Pulmonary artery endothelial cell (primary cell): Measurements from ENCODE around the gene TMEM250. TPM values are rescaled to one million over a fixed set of nuclear protein-coding genes. Genes with fewer than 3 reads are reported as not detected.

Source experiments
- DNase-seq: peaks from one replicate; pipeline ENCODE4 v3.0.0-alpha.2; 2011; ENCODE audit warnings: low read depth, low spot score
- total RNA-seq: library from RNA; depleted of rRNA; stranded (reverse); fragments of >200 nt; gene quantifications from 2 replicates; pipeline ENCODE4 v1.2.3, GENCODE V29; 2014

The TMEM250 gene
- total RNA-seq, 1 donor from 2014 or later, result 72.3 TPM

DNA sequence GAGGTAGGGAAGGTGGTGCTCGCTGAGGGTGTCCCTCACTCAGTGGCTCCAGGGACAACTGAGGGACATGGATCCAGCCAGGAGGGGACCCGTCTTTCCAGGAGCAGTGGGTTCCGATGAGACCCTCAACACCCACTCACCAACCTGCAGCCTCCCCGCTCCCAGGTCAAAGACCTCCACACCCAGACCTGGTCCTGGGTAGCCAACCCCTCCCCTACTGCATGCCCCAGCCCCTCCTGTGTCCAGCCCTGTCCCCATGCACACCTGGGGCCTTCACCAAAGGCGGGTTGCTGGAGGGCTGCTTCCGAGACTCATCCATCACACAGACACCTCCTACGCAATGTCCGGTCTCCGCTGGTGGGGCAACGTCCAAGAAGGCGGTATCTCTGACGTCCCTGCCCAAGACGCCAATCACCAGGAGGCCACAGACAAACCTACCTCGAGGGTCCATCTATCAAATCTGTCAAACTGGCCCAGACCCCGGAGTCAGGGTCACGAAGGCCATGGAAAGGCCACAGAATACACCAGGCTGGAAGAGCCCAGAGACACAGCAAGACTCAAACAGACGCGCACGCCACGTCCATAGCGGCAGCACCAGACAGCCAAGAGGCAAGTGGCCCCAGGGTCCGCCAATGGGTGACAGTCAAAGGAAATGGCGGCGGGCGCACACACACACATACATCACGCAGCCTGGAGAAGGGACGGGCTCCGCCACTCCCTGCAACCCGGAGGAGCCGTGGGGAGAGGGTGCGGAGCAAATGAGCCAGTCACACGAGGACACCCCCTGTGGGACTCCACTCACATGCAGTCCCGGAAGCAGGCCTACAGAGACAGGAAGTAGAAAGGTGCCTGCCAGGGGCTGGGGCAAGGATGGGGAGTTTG, 34.4 kb downstream of the TMEM250 start:
- DNase-seq, result no peak

DNA sequence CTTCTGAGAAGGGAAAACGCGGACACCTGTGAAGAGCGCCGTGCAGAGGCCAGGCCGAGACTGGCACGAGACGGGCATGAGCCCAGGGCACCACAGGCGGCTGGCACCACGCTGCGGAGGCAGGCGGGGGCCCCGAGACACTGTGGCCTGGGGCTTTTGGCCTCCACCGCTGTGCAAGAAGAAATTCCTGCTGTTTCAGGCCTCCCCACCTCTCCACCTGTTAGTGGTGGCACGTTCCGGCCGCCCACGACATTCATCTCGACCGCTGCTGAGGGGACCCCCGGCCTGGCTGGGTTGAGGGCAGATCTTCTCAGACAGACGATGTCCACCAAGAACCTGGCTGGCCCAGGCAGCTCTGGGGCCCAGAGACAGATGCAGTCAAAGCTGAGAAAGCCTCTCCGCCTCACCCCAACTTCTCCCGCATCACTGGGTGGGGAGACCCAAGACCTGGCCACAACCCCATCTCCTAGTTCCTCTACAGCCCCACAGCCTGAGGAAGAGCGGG, 35.1 kb downstream of the TMEM250 start:
- DNase-seq, result no peak

DNA sequence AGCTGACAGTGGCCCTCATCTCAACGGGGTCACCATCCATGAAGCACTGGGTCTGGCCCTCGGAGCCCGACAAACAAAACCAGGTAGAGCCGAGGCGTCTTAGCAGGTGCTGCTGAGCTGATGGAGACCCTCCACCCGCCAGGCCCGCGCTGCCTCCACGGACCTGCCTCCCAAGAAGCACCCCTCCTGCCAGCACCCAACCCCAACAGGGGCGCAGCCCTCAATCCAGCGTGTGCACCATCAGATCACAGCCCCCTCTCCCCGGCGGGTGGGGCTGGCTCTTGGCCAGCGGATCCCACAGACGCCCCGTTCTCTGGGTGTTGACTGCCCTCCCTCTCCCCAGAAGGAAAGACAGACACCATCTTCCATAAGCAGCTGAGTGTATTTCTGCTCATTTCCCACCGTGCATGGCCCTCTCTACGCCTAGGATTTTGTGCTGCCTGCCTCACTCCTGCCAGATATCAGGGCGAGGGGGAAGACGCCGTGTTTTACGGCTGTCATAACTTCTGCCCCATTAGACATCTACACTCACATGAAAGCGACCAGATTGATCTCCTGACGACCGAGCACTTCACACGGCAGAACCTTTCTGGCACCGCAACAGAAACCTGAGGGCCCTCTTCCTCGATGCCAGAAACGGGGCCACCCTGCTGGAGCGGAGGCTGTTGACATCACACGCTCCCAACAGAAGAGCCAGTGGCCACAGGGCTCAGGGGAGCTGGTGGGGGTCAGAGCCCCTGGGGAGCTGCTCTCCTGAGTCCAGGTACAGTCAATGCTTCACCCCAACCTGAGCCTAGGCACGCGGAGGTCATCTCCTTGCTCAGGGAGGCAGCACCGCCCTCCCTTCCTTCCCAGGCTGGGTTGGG, 35.9 kb downstream of the TMEM250 start:
- DNase-seq, result no peak

DNA sequence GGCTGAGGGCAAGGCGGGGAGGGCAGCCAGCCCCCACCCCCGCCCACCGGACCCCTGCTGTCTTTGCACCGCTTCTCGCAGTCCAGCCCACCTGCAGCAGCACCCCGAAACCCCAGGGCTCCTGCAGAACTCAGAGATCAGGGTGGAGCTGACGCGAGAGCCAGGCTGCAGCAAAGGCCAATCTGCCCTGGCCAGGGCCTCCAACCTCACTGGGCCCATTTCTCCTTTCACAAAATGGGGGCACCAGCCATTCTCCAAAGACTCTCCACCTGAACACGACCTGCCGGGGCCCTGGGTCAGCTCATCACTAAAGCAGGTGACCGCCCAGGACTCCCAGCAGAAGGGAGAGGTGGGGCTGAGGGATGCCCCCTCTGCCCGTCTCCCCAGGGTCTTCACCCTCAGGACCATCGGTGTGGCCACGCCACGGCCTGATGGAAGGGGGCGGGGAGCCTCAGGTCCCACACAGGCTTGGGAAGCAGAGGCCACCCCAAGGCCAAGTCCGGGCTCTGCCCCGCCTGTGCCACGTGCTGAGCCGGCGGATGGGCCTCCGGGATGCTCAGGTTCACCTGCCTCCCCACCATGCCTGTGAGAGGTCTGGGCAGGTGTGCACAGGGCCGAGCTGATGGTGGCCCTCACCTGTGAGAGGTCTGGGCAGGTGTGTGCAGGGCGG, 36.7 kb downstream of the TMEM250 start:
- no peak for DNase-seq

DNA sequence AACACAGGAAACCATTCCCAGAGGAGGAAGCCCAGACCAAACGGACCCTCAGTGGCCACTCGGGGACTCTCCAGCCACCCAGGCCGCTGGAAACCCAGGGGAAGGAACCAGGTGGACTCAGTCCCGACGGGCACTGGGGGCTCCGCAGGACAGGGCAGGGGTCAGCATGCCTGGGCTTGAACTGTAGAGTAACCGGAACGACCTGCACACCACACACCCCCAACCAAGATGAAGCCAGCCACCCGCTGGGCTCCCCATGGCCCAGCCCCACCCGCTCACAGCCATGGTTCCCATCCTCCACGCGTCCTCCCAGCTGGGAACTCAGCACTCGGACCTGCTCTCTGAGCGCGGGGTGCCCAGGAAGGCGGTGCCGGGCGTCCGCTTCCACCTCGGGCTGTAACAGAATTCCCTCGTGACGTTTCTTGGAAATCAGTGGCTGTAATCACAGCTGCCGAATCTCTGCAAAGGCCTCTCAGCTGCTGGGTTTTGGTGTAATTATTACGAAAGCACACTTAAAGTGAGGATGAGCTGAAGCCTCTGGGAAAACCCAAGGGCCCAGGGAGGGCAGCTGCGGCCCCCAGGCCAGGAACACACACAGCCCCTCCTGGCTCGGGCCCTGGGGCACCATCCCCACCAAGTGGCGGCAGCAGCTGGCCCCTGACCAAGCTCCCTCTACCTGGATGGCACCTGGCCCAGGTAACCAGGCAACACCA, 37.4 kb downstream of the TMEM250 start:
- no peak for DNase-seq

DNA sequence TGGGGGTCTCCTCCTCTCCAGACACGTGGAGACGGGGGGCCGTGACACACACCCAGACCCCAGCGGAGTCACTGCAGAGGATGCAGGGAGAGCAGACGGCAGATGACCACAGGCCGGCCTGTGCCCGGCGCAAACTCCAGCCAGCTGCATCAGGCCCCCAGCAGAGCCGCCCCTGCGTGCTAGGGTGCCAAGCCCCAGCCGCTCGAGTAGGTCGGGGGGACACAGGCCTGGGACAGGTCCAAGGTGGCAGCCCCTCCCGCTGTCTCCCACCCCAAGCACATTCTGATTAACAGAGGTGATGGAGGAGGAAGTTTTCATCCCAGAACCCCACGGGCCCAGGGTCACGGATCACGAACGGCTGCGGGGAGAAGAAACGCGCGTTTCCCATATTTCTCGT, 38.0 kb downstream of the TMEM250 start:
- DNase-seq, result no peak

DNA sequence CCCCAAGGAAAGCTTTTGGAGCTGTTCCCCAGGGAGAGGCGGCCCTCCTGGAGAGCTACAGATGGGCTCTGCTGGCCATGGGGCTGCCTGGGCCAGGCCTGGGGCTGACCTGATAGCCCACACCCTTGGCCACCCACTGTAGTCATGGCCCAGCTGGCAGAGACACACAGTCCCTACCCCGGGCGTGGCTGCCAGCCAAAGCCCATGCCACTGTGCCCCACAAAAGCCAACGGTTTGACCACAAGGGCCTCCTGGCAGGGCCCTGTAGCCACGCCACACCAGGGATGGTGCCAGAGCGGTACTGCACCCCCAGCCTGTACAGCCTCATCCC, 38.8 kb downstream of the TMEM250 start:
- no peak for DNase-seq

DNA sequence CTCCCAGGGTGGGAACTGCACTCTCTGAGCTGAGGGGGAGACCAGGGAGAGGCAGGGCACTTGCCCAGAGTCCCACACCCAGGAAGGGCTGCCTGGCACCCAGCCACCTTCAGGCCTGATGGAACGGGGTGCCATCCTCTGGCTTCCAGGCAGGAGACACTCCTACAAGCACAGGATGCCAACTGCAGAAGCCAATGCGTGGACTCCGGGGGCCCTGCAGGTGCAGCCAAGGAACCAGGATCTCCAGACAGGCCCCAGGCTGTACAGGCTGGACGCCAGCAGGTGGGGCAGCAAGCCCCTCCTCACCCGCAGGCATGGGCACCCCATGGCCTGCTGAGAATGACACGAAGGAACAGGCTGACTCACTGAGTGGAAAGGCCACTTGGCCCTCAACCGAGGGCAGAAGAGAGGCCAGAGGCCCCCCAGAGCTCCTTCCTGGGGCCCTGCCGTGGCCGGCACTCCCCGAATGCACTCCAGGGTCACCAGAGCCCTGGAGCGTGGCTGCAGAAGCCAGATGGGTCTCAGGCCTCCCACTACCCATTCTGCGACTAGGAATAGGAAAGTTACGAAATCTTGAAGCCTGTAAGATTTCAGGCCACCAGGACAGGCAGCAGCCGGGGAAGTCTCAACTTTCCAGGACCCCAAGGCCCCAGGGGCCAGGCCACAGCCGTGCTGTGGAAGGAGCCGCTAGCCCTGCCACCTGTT, 39.3 kb downstream of the TMEM250 start:
- no peak for DNase-seq

DNA sequence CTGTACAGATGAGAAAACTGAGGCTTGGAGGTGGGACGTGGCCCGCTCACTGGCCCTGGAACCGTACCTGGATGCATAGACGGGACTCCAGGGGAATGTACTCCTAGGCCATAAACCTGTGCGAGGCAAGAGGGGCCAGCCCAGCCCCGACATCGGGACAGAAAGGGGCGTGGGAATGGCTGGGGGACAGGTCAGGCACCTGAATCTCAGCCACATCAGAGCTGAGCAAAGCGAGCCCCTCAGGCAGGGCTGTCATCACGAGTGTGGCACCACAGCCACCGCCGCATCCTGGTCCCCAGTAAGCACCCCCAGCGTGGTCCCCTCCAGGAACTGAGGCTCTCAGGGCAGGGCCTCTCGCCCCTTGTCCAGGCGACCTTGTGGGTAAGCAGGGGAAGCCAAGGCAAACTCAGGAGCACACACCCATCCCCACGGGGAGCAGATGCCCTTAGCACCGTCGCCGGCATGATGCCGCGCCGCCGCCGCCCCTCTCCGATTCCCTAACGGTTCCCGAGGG, 40.1 kb downstream of the TMEM250 start:
- DNase-seq, result no peak

DNA sequence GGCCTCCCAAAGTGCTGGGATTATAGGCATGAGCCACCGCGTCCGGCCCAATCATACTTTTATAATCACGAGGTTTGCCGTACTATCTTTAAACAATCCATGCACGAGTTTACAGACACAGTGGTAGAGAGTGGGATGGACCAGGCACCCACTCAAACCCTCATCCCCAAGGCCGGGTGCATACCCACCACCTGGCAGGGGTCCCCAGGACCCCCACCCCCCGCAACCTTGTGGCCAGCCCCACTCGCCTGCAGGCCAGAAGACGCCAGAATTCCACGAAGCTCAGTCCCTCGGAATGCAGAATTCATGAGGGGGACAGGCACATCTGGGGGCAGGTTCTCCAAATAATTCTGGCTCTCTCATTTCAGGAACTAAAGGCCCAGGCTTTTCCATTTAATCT, 40.7 kb downstream of the TMEM250 start:
- no peak for DNase-seq

DNA sequence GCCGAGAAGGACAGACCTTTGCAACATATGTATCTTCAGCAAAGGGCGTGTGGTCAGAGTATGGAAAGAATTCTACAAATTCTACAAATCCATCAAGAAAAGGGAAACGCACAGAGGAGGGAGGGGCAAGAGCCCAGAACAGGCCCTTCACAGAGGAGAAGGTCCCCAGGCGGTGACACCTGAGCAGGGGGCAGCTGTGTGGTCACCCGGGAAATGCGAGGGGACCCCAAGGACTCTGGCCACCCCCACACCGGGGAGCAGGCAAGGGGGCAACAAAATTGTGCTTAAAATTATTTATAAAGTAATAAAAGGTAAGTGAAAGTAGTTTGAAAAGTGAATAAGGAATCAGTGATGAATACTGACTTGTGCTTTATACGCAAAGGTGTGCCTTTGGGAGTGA, 41.2 kb downstream of the TMEM250 start:
- DNase-seq, result no peak

DNA sequence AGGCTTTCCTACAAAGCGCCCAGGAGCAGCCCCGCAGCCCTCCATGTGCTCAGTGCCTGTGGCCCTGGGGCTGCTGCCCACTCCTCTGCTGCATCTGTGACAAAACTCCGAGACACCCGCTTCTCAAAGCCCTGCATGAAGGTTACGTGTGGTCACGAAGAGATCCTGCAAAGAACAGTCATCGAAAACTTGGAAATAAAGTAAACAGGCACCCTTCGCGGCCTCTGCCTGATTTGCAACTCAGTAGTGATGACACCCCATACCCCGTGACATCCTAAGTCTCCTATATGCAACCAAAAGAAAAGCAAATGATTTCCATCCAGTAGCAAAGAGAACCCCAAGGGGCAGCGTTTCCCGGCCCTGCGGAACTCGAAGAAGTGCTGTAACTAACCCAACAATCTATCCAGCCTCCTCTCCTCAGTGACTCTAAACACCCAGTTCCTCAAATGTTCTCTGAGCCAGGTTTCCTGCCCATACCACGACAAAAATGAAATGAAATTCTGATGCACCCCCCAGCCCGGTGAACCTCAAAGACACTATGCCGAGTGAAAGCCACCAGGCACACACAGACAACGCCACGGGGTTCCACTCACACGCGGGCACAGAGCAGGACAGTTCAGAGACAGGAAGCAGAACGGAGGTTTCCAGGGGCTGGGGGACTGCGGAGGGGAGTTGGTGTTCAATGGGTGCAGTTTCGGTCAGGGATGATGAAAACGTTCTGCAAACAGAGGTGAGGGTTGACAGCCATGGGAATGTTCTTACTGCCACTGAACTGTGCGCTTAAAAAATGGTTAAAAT, 42.6 kb downstream of the TMEM250 start:
- DNase-seq, result no peak

DNA sequence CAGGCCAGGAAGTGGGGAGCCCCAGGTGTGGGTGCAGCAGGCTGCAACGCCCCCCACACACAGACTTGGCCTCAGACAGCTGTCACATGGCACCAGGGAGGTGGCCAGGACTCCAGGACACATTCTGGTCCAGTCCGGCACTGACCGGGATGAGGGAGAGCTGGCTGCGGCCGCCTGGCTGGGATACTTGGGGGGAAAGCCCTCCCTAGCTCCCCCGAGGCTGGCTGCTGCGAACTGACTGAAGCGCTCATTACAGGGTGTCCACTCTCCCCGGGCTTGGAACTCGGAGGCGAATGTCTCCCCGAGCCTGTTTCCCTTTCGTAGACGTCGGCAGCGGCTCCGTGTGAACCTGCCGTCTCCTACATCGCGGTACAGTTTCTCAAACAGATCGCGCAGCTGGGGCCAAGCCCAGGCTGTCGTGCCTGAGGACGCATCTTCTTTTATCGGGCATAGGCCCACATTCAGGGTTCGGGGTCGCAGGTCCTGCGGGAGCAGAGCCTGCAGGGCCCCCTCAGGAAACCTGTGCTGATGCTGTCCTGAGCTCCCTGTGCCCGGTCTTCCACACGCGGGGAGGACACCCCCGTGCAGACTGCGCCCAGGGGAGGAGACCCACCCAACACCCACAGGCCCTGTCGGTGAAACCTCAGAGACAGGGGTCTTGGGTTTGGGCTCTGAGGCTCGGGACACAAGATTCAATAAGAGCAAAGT, 43.4 kb downstream of the TMEM250 start:
- no peak for DNase-seq

DNA sequence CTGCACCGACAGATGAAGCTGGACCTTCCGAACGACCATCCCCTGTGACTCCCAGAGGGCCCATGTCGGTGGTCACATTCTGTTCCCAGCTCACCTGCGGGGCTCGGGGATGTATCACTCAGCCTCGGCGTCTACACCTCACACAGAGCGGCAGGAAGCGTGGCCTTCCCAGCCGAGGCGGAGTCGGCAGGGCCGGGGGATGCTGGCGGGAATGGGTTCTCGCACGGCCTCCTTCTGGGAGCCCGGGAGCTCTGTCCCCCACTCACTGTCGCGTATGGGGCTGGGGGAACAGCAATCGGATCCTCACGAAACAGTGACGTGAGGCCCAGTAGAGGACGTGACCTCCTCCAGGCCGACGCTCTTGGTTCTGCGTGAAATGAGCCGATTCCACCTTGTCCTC, 44.0 kb downstream of the TMEM250 start:
- DNase-seq, result no peak

Other genes starting within 250 kb of the TMEM250 start
- gene CAMSAP1, start 211.3 kb downstream of the TMEM250 start, total RNA-seq, result 18.6 and 20.5 TPM in 2 replicates
- gene UBAC1, start 157.5 kb downstream of the TMEM250 start, total RNA-seq, result 37.7 and 38.5 TPM in 2 replicates
- 20.7 and 25.5 TPM in 2 replicates for gene NACC2, start 23.6 kb downstream of the TMEM250 start, total RNA-seq
- gene LHX3, start 86.3 kb upstream of the TMEM250 start, total RNA-seq, result not detected in 2 replicates
- gene QSOX2, start 126.9 kb upstream of the TMEM250 start, total RNA-seq, result 12.4 and 15.4 TPM in 2 replicates
- not detected in 2 replicates for gene CCDC187, start 185.2 kb upstream of the TMEM250 start, total RNA-seq
- 24.1 and 32.1 TPM in 2 replicates for gene GPSM1, start 208.7 kb upstream of the TMEM250 start, total RNA-seq
- 15.7 and 32.4 TPM in 2 replicates for gene DNLZ, start 244.9 kb upstream of the TMEM250 start, total RNA-seq